Measurements from ENCODE around the gene TALDO1.

DNA sequence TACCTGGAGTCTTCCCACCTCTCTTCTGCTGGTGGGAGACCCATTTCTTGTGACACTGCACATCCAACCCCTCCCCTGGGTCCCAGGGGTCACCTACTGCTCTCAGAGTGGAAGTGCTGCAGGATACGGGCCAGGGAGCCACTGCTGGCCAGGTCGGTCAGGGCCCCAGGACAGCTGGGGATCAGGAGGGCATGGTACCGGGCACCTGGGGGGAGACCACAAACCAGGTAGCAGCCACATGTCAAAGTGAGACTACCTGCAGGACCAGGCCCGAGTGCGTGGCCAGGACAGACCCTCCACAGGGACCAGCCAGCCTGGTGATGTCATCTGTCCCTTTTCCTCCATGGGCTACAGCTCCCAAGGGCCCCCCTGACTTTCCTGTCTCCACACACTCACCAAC is 26.2 kb downstream of the TALDO1 start:
- TF ChIP-seq CTCF (IDR thresholded peaks at IDR 0.05): no peak
- TF ChIP-seq POLR2A (IDR thresholded peaks at IDR 0.05): no peak
